Measurements from ENCODE around the gene TMEM232.

The TMEM232 gene

GRCh38 chr5:110611817-110612216 is 114.7 kb downstream of the TMEM232 start:
- Histone ChIP-seq H3K36me3 (no peaks in the 10 kb centered on the region), H3K4me3 (ENCODE audit: low read depth, low read length) (peak overlapping the region; percentile 39), H3K9me3 (no peaks in the 10 kb centered on the region), H3K4me1 (peaks cover 15% of the 10 kb centered on the region), H3K27me3 (no peaks in the 10 kb centered on the region)
- no peak for DNase-seq
- TF ChIP-seq CTCF (IDR thresholded peaks at IDR 0.05; ENCODE audit: low read depth, low read length), result no peak

GRCh38 chr5:110594866-110595265 is 131.6 kb downstream of the TMEM232 start:
- no peaks in the 10 kb centered on the region for H3K9me3 ChIP-seq
- no peaks in the 10 kb centered on the region for H3K36me3 ChIP-seq
- DNase-seq, result no peak
- no peak overlapping the region for H3K4me3 ChIP-seq (ENCODE audit: low read depth, low read length)
- no peak for TF ChIP-seq CTCF (IDR thresholded peaks at IDR 0.05; ENCODE audit: low read depth, low read length)
- H3K4me1 ChIP-seq, result no peaks in the 10 kb centered on the region
- no peaks in the 10 kb centered on the region for H3K27me3 ChIP-seq

- peak; percentile 65 for TF ChIP-seq CTCF (IDR thresholded peaks at IDR 0.05; ENCODE audit: low read depth, low read length)
- H3K36me3 ChIP-seq, result no peaks in the 10 kb centered on the region
- H3K27me3 ChIP-seq, result no peaks in the 10 kb centered on the region
- H3K4me3 ChIP-seq (ENCODE audit: low read depth, low read length), result no peak overlapping the region
- no peaks in the 10 kb centered on the region for H3K4me1 ChIP-seq
- H3K9me3 ChIP-seq, result no peaks in the 10 kb centered on the region
- no peak for DNase-seq
Observed at GRCh38 chr5:110590187-110590586, 136.3 kb downstream of the TMEM232 start.

GRCh38 chr5:110588286-110588980 is 138.0 kb downstream of the TMEM232 start:
- no peak for TF ChIP-seq CTCF (IDR thresholded peaks at IDR 0.05; ENCODE audit: low read depth, low read length)
- no peak for DNase-seq
- Histone ChIP-seq H3K9me3 (no peaks in the 10 kb centered on the region), H3K36me3 (no peaks in the 10 kb centered on the region), H3K4me1 (peaks cover 3% of the 10 kb centered on the region; the same call in 1 of the 2 replicates), H3K27me3 (no peaks in the 10 kb centered on the region), H3K4me3 (ENCODE audit: low read depth, low read length) (no peak overlapping the region)

GRCh38 chr5:110580625-110581024 is 145.8 kb downstream of the TMEM232 start:
- Histone ChIP-seq H3K36me3 (no peaks in the 10 kb centered on the region), H3K4me3 (ENCODE audit: low read depth, low read length) (no peak overlapping the region), H3K4me1 (peaks cover 3% of the 10 kb centered on the region; the same call in 1 of the 2 replicates), H3K27me3 (no peaks in the 10 kb centered on the region), H3K9me3 (no peaks in the 10 kb centered on the region)
- TF ChIP-seq CTCF (IDR thresholded peaks at IDR 0.05; ENCODE audit: low read depth, low read length), result no peak
- no peak for DNase-seq

GRCh38 chr5:110572729-110573128 is 153.7 kb downstream of the TMEM232 start:
- no peaks in the 10 kb centered on the region for H3K9me3 ChIP-seq
- TF ChIP-seq CTCF (IDR thresholded peaks at IDR 0.05; ENCODE audit: low read depth, low read length), result no peak
- no peaks in the 10 kb centered on the region for H3K27me3 ChIP-seq
- DNase-seq, result no peak
- H3K36me3 ChIP-seq, result no peaks in the 10 kb centered on the region
- no peaks in the 10 kb centered on the region for H3K4me1 ChIP-seq
- H3K4me3 ChIP-seq (ENCODE audit: low read depth, low read length), result no peak overlapping the region

Data from BE2C (cell line).